Epithelial cell of proximal tubule (primary cell): ENCODE results near the gene CCDC149. TPM values are rescaled to one million over a fixed set of nuclear protein-coding genes. Genes with fewer than 3 reads are reported as not detected.

ENCODE experiments used
- DNase-seq: peaks from one replicate; pipeline ENCODE4 v3.0.0-alpha.2; 2011; ENCODE audit warnings: low read depth
- H3K4me3 ChIP-seq: 2 replicates; pipeline ENCODE4 v1.5.1; 2011; ENCODE audit warnings: low read depth, mild to moderate bottlenecking, low read length
- CTCF ChIP-seq: conservative IDR thresholded peaks from 2 replicates; pipeline ENCODE4 v1.5.1; 2012; ENCODE audit warnings: low read depth, mild to moderate bottlenecking, low read length
- total RNA-seq: library from RNA; depleted of rRNA; stranded (reverse); fragments of >200 nt; gene quantifications from 2 replicates; pipeline ENCODE4 v1.2.3, GENCODE V29; 2015

Gene CCDC149
- total RNA-seq, 1 donor from 2014 or later = 2.8 TPM

- no peak for TF ChIP-seq CTCF
- no peak for DNase-seq
- no peak overlapping the region for H3K4me3 ChIP-seq
These were observed 111.5 kb downstream of the CCDC149 start for GRCh38 chr4:24801136-24801855.

- no peak for TF ChIP-seq CTCF
- no peak for DNase-seq
- no peak overlapping the region for H3K4me3 ChIP-seq
These were observed 112.4 kb downstream of the CCDC149 start for GRCh38 chr4:24800325-24800895.

- no peak for DNase-seq
- H3K4me3 ChIP-seq = no peak overlapping the region
- TF ChIP-seq CTCF = no peak
These were observed 113.1 kb downstream of the CCDC149 start for GRCh38 chr4:24799544-24800324.

DNA sequence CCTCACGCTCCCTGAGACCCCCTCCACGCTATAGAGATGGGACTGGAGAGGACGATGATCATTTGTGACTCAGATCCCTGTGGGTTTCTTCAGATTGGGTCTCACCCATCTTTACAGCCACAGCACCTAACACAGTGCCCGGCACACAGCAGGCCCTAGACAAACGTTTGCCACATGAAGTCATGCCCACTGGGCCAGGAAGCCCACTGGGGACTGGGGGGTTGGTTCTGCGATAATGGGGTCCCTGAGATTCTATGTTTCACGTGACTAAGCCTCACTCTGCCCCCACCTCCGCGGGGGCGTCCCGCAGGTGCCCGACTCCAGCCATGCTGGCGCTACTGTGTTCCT is 113.7 kb downstream of the CCDC149 start:
- TF ChIP-seq CTCF = no peak
- H3K4me3 ChIP-seq = no peak overlapping the region
- no peak for DNase-seq

DNA sequence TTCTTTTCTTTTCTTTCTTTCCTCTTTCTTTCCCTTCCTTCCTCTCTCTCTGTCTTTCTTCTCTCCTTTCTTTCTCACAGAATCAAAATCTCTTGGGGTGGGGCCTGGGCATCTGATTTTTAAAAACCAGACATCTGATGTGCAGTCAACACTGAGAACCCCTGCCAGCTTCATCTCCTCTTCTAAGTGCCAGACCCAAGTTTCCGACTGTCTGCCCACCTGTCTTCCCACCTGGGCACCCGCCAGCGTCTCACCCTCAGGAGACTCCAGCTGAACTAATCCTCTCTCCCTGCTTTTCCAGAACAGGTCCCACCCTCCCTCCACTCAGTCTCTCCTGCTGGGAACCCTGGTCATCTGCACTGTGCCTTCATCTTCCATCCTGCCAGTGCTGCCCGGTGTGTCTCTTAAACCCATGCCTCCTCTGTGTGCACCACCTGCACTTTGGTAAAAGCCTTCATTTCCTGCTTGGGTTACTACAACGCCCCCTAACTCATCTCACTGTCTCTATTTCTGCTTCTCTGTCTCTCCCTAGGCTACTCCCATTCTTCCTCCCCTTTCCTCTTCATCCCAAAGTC is 114.7 kb downstream of the CCDC149 start:
- no peak for DNase-seq
- no peak for TF ChIP-seq CTCF
- no peak overlapping the region for H3K4me3 ChIP-seq

GRCh38 chr4:24796620-24797019 is 116.2 kb downstream of the CCDC149 start:
- H3K4me3 ChIP-seq = no peak overlapping the region
- no peak for DNase-seq
- TF ChIP-seq CTCF = no peak
